GM19328 (cell line): ENCODE data around the gene SMURF2.
"Not testable (repeated sequence)": the region's sequence is repeated elsewhere in the genome, so short reads cannot be mapped to it uniquely, and the experiment has no call there.

Source experiments
- ATAC-seq: cut with Tn5 transposase; IDR thresholded peaks from one replicate; pipeline ENCODE4 v1.9.1; 2021; ENCODE audit warnings: mild to moderate bottlenecking, moderate library complexity; ENCODE audit not compliant: unreplicated experiment

Gene SMURF2

DNA sequence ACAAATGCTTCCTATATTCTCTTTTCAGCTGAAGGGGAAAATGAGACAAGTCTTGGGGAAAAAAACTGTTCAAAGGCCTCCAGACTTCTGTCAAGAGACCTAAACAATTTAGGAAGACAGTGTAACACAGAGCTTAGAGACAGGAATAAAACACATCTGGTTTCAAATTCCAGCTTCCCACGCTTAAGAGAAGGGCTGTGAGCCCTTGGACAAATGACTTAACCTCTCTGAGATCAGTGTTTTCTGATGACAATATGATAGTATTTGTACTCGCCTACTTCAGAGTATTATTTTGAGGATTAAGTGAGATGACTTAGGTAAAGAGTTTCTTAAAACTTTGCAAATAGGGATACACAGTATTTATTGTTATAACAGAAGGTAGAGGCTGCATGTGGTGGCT lies 29.5 kb downstream of the SMURF2 start:
- ATAC-seq, result no peak

DNA sequence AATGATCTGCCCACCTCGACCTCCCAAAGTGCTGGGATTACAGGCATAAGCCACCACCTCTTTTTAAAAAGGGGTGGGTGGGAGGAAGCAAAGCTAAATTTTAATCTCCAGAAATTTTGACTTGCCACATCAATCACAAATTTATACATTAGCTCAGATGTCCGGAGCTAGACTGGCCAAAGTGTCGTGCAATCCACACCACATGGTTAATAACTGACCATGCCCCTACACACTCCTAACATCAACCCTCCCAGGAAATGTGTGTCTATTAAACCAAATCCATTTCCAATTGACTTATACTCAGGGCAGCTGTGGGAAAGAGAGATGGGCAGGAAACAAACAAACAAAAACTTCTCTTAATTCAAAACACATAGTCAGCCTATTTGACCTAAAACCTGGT lies 29.9 kb downstream of the SMURF2 start:
- no peak for ATAC-seq

DNA sequence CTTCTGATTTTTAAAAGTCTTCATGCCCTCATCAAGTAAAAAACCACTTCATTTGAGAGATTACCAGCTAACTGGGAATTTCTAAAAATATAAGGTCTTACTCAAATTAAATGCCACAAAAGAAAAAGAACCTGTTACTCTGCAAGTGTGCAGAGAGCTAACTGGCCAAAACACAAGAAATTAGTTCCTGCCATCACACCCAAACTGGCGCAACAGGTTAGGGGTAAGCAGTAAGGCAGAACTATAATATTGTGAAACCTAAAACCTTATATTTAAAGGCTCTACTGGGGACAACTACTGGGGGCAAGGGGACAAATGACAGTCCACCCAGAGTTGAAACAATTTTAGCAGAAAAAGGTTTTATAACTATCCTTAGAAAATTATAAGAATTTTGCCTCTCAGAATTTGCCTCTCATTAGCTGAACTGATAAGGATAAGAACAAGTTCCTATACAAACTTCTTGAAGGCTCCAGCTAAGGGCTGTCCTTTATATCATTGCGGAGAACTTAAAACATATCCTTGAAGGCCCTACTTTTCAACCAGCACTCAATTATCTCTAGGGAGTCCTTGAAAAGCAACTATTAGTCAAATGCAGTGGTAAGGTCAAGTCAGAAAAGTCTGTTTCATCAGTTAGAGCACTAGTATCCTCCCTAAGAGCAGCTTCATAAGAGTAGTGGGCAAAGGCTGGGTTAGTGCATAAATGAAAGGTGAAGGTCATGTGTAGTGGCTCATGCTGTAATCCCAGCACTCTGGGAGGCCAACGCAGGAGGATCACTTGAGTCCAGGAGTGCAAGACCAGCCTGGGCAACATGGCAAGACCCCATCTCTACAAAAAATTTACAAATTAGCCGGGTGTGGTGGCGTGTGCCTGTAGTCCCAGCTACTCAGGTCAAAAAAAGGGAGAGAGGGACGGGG lies 31.5 kb downstream of the SMURF2 start:
- ATAC-seq, result no peak

DNA sequence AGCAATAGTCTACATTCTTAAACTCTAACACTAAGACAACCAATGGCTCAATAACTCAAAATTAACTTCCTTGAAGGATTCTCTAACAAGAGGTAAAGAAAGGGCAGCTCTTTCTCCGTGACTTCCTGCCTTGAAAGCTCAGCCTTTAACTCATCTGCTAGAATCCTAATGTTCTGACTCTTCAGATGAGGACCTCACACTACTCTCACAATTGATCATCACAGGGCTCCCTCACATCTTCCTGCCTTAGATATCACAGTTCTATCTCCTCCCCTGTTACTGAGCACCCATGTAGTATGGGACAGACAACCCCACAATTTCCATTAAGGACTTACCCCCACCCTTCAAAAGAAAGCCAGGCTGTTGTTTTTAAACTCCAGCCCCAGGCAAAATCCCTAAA lies 33.5 kb downstream of the SMURF2 start:
- ATAC-seq, result no peak

DNA sequence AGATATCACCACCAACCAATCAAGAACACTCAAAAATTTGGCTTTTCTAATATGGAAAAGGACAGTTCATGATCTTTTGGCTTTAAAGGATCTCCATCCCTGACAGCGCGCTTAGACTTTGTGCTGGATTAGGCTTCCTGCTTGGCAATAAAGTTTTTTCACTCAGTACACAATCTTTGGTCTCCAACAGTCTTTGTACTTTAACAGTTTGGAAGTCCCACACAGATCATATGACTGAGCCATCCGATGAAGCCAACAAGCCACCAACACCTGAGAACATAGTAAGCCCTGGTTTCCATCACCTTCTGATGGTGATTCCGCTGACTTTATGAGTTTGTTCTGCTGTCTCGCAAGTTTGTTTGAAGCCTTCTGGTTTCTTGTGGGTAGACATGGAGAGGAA lies 34.3 kb downstream of the SMURF2 start:
- no peak for ATAC-seq

DNA sequence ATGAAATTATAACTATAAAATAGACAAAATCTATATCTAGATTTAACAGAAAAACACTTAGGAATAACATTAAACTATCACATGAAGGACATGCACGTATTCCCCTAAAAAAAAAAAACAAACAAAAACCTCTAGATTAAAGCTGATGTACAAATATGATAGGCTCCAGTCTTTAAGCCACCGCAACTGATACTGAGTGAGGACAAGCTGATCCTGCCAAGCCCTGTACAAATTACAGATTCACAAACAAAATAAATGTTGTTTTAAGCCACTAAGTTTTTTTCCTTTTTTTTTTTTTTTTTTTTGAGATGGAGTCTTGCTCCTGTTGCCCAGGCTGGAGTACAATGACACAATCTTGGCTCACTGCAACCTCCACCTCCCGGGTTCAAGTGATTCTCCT lies 35.3 kb downstream of the SMURF2 start:
- no peak for ATAC-seq

DNA sequence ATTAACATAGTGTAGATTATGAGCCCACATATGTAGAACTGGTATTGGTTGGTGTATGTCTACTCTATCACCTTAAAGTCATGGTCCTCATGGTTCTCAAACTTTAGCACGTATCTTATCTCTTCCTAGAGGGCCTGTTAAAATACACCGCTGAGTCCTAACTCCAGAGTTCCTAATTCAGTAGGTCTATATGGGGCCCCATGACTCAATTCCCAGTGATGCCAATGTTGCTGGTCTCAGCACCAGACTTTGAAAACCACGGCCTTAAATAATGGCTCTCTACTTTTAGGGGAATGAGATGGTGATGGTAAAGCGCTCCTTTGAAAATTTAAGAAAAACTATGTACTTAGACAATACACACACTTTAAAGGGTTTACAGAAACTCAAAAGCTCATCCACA lies 36.6 kb downstream of the SMURF2 start:
- no peak for ATAC-seq

DNA sequence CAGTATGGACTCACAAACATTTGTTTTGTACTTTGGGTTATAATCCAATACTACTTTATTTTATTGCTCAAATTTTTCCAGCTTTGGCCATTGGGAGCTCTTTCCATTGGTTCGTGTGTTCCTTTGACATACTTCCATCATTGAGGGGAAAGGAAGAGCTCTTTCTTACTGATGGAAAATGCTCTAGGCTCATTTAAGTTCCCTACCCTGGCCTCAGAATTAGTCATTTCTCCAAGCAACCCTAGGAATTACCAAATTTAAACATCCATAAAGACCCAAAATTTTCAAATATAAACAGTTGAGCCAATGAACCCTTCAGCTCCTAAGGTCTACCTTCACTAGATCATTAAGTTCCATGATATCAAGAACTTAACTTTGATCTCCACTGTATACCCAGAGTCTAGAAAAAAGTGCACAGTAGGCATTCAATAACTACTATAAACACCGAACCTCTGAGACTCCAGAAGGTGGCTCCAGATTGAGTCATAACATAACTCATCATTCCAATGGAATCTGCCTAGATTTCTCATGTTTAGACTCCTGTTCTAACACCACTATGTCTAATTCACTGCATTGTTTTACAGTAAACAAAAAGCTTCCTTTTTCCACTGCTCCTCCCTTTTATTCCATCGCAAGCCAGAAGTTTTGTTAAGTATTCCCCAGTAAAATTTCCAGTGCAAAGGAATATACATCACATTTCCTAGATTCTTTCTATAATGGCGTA lies 39.0 kb downstream of the SMURF2 start:
- ATAC-seq, result no peak

DNA sequence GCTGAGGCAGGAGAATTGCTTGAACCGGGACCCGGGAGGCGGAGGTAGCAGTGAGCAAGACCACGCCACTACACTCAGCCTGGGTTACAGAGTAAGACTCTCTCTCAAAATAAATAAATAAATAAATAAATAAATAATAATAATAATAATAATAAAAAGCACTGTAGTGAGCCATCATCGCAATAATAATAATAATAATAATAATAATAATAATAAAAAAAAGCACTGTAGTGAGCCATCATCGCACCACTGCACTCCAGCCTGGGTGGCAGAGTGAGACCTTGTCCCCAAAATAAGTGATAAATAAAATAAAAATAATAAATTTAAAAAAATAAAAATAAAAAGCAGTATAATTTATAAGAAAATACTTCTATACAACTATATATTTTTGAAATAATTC lies 40.3 kb downstream of the SMURF2 start:
- ATAC-seq, result no peak

DNA sequence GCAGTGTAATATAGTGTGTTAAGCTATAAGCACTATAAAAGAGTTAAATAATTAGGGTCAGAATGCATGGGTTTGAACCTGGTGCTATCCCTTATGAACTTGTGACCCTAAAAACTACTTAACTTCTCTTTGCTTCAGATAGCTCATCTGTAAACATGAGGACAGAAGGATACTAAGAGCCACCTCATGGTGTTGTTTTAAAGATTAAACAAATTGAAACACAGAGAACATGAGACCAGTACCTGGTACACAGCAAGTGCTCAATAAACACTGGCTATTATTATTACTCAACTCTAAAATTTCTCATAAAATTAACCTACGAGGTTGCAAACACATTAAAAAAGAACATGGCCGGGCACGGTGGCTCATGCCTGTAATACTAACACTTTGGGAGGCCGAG lies 43.3 kb downstream of the SMURF2 start:
- ATAC-seq, result no peak

DNA sequence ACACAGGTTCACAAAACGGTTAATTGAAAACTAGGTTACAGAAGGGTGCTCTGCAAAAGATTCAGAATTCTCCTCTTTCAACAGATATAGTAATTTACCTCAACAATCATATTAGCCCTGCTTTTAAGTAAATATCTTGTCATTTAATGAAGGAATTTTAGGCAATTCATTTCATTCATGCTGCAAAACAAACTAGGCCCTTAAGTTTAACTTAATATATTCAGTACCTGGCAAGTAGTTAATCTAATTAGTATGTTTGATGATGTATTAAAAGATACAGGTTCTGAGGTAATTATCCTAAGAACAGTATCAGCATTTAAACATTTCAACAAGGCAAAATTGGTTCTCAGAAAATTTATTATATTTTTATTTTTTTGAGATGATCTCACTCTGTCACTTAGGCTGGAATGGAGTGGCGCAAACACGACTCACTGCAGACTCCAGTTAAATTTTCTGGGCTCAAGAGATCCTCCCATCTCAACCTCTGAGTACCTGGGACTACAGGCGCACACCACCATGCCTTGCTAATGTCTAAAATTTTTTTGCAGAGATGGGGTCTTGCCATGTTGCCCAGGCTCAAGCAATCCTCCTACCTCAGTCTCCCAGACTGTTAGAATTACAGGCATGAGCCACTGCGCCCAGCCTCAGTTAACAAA lies 44.9 kb downstream of the SMURF2 start:
- no peak for ATAC-seq

DNA sequence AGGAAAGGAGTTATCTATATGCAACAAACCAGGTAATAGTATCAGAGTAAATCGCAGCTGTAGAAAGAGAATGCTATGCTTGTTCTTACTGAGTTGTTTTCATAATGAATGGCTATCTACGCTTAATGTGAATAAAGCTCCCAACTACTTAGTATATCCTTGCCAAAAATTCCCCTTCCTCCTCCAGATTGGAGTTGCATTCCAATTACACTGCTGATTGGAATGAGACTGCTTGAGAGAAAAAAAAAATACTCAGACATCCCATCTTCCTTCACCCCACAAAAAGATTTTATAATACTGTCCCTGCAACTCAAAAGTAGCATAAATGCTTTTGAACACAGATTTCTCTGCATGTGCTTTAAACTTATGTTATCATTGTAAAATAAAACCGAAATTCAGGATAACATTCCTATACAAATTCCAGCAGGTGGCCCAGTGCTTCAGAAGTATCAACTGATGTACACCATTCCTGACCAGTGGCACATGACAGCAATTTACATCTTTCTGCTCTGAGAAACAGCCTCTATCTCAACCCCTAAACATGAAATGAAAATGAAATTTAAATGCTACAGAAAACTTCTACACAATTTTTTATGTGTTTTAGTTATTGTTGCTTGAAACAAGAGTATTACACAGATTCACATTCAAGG lies 47.0 kb downstream of the SMURF2 start:
- ATAC-seq, result no peak

DNA sequence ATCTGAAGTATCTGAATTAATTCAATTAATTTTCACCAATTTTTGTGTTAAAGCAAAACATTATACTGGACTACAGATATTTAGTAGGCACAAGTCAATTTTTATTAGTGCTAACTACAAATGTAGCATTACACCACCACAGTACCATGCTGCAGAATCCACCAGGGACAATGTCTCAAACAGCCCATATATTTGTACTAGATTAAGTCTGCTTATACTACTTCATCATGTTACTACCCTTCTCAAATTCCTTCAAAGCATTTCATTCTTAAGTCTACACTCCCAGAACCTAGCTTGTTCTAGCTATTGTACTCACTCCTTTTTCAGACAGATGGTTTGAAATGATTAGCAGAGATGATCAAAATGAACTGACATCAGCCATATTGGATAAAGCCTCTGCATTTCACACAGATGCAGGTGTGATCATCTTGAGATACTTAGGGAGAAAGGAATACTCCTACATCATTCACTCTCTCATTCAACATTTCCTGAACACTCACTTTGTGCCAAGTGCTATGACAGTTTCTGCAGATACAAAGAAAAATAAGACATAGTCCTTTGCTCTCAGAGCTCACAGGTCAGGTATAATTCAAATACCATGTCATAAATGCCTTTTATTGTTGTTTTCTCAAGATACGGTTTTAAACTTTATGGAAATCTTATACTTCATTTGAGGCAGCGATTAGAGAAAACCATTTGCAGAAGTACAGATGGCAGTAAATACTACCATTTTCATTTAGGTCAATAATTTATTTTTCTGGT lies 47.7 kb downstream of the SMURF2 start:
- ATAC-seq, result no peak

DNA sequence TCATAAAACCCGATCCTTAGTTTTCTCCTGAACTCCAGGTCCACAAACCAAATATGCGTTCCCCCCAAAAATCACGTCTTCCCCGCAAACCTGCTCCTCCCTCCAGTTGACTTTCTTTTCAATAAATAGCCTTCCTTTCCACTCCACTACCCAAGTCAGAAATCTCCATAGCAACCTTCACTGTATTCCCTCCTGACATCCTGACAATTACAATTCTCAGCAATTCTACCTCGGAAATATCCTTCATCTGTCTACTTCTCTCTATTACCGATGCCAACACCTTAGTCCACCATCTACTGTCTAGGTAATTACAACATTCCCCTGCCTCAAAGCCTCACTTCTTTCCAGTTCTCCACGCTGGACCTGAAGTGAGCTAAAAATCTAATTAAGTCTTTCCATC lies 50.7 kb downstream of the SMURF2 start:
- no peak for ATAC-seq

DNA sequence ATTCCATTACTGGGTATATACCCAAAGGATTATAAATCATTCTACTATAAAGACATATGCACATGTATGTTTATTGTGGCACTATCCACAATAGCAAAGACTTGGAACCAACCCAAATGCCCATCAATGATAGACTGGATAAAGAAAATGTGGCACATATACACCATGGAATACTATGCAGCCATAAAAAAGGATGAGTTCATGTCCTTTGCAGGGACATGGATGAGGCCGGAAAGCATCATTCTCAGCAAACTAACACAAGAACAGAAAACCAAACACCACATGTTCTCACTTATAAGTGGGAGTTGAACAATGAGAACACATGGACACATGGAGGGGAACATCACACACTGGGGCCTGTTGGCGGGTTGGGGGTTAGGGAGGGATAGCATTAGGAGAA lies 51.9 kb downstream of the SMURF2 start:
- ATAC-seq, result not testable (repeated sequence)

DNA sequence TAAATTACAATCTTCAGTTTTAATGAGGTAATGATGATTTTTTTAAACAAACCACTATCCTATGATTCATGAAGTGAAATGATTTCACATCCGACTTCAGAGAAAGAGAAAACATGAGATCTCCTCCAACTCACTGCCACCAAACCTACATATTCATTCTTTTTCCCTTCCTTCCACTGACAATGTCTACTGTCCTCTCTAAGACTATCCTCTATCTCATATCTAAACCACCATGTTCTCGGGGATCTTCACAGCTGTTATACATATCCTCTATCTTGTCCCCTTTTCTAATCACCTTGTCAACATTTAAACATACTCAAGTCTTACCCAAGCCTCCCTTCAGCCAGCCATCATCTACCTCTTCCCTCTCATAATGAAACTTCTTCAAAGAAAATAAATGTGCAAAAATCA lies 53.5 kb downstream of the SMURF2 start:
- no peak for ATAC-seq

DNA sequence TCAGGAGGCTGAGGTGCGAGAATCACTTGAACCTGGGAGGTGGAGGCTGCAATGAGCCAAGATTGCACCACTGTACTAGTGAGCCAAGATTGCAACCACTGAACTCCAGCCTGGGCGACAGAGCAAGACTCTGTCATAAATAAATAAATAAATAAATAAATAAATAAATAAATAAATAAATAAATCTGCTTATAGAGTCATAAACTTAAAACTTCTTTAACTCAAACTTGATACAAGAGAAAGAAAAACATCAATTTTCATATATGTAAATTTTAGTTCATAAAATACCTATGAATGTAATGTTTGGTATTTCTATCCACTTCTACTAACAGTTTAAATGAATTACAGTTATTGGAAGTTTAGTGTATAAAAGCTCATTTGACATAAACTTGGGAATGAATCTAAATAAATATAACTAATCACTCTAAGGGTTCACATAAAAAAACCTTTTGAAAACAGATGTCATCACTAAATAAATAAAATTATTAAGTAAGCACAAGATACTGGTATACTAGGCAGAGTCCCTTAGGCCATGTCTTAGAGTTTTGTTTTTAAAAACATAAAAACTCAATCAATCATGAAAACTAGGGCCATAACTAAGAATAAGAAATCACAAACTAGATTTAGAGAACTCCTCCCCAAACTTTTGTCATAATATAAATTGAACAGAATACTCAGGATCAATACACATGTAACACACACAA lies 54.1 kb downstream of the SMURF2 start:
- ATAC-seq, result no peak

DNA sequence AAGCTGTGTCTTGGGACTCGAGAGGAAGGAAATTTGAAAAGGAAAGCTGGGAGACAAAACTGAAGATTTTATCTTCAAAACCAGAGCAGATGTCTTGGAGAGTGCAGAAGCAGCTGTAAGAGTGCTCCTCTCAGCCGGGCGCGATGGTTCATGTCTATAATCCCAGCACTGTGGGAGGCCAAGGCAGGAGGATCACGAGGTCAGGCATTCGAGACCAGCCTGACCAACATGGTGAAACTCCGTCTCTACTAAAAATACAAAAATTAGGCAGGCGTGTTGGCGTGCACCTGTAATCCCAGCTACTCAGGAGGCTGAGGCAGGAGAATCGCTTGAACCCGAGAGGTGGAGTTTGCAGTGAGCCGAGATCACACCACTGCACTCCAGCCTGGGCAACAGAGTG lies 57.6 kb downstream of the SMURF2 start:
- ATAC-seq, result not testable (repeated sequence)

DNA sequence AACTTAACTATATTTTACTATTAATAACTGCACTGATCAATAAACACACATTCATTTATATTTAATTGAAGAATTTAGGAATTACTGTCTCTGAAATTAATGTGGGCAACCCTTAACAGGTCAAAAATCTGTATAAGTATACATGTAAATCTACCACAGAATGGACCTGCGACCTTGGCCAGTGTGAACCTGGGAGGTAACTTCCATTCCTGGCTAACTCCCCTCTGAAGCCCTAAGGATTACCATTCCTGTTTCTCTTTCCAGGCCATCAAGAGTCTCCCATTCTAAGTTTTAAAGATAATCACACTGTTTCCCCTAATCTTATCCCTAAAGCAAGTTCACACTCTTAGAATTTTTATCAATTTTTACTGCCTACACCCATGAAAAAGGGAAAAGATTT lies 58.1 kb downstream of the SMURF2 start:
- no peak for ATAC-seq

DNA sequence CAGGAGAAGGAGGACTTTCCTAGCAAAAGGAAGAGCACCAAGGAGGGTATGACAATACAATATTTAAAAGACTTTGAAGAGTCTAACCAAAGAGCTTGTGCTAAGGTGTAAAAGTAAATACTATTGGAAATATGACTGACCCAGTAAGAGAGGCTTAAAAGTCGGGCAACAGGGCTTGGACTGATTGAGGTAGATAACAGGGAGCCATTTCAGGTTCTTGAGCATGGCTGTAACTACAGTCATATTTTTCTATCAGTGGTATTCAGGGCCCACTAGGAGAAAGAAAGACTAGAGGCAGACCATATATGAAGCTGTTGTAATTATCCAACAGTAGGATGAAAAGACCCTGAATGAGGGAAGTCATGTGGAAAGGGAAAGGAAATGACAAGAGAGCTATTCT lies 62.3 kb downstream of the SMURF2 start:
- no peak for ATAC-seq
